ENCODE measurements around the gene E2F3. TPM values are rescaled to one million over a fixed set of nuclear protein-coding genes. Genes with fewer than 3 reads are reported as not detected.

The E2F3 gene
- total RNA-seq, 1 experiment from 2014 or later = 30.2 TPM

GRCh38 chr6:20538131-20538662, 136.5 kb downstream of the E2F3 start:
- H3K27ac Mint-ChIP-seq = no peak overlapping the region
- no peak overlapping the region for H3K4me3 Mint-ChIP-seq
- no peak for ATAC-seq
- DNase-seq (ENCODE audit: low spot score) = no peak
- H3K9me3 Mint-ChIP-seq = no peaks in the 10 kb centered on the region
- POLR2A ChIA-PET = no interaction called here
- TF ChIP-seq ESRRA (CRISPR knock-in tag; IDR thresholded peaks at IDR 0.05; ENCODE audit: borderline replicate concordance) = no peak
- no peak for TF ChIP-seq SMAD4 (CRISPR knock-in tag; IDR thresholded peaks at IDR 0.05)
- no peak for TF ChIP-seq ERG (CRISPR knock-in tag; IDR thresholded peaks at IDR 0.05)
- no peak for TF ChIP-seq ZNF425 (CRISPR knock-in tag; conservative IDR thresholded peaks at IDR 0.05)
- TF ChIP-seq ATF1 (CRISPR knock-in tag; IDR thresholded peaks at IDR 0.05) = no peak
- TF ChIP-seq ZNF396 (CRISPR knock-in tag; IDR thresholded peaks at IDR 0.05; ENCODE audit: borderline replicate concordance) = no peak
- no peak for TF ChIP-seq TEAD4 (CRISPR knock-in tag; IDR thresholded peaks at IDR 0.05)
- TF ChIP-seq ETV6 (CRISPR knock-in tag; IDR thresholded peaks at IDR 0.05) = no peak
- TF ChIP-seq ZNF512 (CRISPR knock-in tag; IDR thresholded peaks at IDR 0.05; ENCODE audit: borderline replicate concordance) = no peak
- no peak for TF ChIP-seq MXD4 (CRISPR knock-in tag; IDR thresholded peaks at IDR 0.05; ENCODE audit: borderline replicate concordance)
- TF ChIP-seq NFATC4 (CRISPR knock-in tag; IDR thresholded peaks at IDR 0.05) = no peak
- TF ChIP-seq ATF6 (CRISPR knock-in tag; IDR thresholded peaks at IDR 0.05) = no peak
- no peak for TF ChIP-seq ZNF317 (CRISPR knock-in tag; IDR thresholded peaks at IDR 0.05; ENCODE audit: borderline replicate concordance, low read depth)
- no peak for TF ChIP-seq HMGXB4 (CRISPR knock-in tag; IDR thresholded peaks at IDR 0.05)
- no peak for TF ChIP-seq NR2C2 (CRISPR knock-in tag; IDR thresholded peaks at IDR 0.05)
- TF ChIP-seq GTF2I (CRISPR knock-in tag; conservative IDR thresholded peaks at IDR 0.05) = no peak
- no peak for TF ChIP-seq CDX4 (CRISPR knock-in tag; IDR thresholded peaks at IDR 0.05; ENCODE audit: borderline replicate concordance)
- no peak for TF ChIP-seq PREB (CRISPR knock-in tag; IDR thresholded peaks at IDR 0.05; ENCODE audit: borderline replicate concordance)
- no peaks in the 10 kb centered on the region for H3K27me3 Mint-ChIP-seq (ENCODE audit: low read depth)
- peaks cover 13% of the 10 kb centered on the region for H3K36me3 Mint-ChIP-seq
- CTCF ChIA-PET = interaction anchor here (0.9 kb wide), 1 partner anchor 12 kb away, joined by 4 read pairs; no protein-coding TSS in a partner anchor
- H3K4me1 Mint-ChIP-seq = peaks cover 14% of the 10 kb centered on the region

Measured in WTC11 (cell line).